Left kidney (tissue), 1 donor: Measurements from ENCODE around the gene WT1. TPM values are rescaled to one million over a fixed set of nuclear protein-coding genes. Genes with fewer than 3 reads are reported as not detected.

Experiments
- polyA plus RNA-seq: library from polyadenylated mRNA; unstranded; fragments of 120-200 nt; gene quantifications from one replicate; pipeline ENCODE4 v1.2.1, GENCODE V29; 2013; ENCODE audit not compliant: insufficient read length

WT1 gene
- polyA plus RNA-seq, 1 donor = 223 TPM

Other genes with a start within 250 kb of the WT1 start
- 731 TPM for gene EIF3M, start 148.3 kb upstream of the WT1 start, polyA plus RNA-seq